HG03108 (cell line): Measurements from ENCODE around the gene RAB26.
"Not testable (repeated sequence)": the region's sequence is repeated elsewhere in the genome, so short reads cannot be mapped to it uniquely, and the experiment has no call there.

Experiments
- ATAC-seq: cut with Tn5 transposase; IDR thresholded peaks from one replicate; pipeline ENCODE4 v1.9.1; 2021; ENCODE audit warnings: moderate library complexity; ENCODE audit not compliant: unreplicated experiment

The RAB26 gene

DNA sequence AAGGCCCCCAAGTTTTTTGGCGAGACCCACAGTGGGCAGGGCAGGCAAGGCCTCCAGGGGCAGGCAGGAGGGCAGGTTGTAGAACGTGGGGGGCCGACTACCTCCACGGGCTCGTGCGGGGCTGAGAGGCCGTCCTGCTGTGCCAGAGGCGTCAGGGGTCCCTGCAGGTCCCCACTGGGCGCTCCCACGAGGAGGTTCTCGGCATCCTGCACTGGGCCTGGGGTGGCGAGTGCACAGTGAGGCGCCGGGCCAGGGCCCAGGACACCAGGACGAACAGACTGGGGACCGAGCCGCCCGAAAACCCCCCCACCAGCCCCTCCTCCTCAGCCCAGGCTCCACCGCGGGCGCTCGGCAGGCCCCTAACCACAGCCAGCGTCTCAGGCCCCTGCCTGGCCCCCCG, 32.0 kb upstream of the RAB26 start:
- ATAC-seq: not testable (repeated sequence)

GRCh38 chr16:2117341-2117740, 31.1 kb upstream of the RAB26 start:
- ATAC-seq: not testable (repeated sequence)

- ATAC-seq: not testable (repeated sequence)
These were observed 30.3 kb upstream of the RAB26 start for GRCh38 chr16:2117960-2118722.

DNA sequence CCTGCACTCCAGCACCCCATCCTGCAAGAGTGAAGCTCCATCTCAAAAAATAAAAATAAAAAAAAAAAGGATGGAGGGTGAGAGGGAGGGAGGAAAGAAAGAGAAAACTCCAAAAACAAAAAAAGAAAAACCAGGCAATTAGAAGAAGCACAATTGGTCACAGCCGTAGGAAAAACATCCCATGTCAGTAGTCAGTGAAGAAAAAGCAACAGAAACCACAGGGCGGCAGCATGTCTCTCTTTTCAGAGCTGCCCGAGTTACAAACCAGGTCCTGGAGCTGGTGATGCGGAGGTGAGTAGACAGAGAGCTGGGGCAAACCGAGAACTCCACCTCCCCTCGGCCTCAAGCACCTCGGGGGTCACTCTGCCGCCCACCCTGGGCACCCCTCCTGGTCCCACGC, 27.1 kb upstream of the RAB26 start:
- not testable (repeated sequence) for ATAC-seq

- ATAC-seq: no peak
These were observed 26.6 kb upstream of the RAB26 start for GRCh38 chr16:2121853-2122252.

DNA sequence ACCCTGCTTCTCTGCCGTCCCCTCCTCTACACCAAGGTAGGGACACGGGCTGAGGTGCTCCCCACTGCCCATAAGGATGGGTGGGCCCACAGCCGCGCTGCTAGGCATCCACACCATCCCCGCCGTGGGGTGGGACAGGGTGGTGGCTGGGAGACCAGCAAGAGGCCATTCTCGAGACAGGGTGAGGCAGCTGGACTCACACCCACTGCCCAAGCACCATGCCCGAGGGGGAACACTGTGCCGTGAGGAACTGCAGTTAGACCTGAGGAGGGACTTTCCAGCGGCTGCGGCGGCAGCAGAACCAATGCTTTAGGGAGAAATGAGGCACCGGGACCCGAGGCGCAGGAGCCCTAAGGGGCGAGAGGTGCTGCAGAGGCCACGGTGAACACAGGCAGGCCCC, 26.0 kb upstream of the RAB26 start:
- ATAC-seq: no peak

GRCh38 chr16:2122934-2123683, 25.3 kb upstream of the RAB26 start:
- not testable (repeated sequence) for ATAC-seq

- not testable (repeated sequence) for ATAC-seq
These were observed 24.6 kb upstream of the RAB26 start for GRCh38 chr16:2123706-2124376.

DNA sequence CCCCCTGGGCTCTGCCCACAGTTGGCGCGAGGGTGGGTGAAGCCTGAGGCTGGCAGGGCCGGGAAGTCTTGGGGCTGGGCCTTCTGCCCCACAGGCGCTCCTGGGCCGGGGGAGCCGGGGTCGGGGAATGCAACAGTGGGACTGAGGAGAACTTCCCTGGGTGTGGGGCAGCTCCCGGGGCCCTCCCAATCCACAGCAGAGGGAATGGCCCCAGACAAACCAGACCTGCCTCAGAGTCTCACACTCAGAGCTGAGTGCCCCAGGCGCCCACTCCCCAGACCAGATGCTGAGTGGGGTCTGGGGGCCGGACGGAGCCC, 24.1 kb upstream of the RAB26 start:
- not testable (repeated sequence) for ATAC-seq

- ATAC-seq: not testable (repeated sequence)
These were observed 23.6 kb upstream of the RAB26 start for GRCh38 chr16:2124694-2125444.

- ATAC-seq: not testable (repeated sequence)
These were observed 22.8 kb upstream of the RAB26 start for GRCh38 chr16:2125609-2126008.

DNA sequence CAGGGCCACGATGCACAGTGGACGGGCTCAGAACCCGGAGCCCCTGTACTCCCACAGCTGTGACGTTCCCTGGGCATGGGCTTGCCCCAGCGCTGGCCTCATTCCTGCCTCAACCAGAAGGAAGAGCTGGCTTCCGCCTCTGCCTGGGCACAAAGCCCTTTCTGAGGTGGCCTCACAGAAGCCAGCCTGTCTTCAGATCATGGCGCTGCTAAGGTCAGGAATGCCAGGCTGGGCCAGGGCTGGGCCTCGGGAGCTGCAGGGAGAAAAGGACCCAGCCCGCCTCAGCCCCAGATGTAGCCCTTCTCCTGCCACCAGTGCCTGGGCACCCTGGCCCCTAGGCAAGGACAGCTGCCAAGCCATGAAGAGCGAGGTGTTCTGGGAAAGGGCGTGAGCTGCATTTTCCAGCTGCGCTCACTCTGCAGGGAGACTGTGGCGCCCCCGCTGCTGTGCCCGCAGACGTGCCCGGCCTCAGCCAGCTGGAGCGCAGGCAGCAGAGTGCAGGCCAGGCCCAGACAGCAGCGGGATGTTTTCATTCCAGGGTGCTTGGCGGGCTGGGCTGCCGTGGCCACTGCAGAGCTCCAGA, 22.2 kb upstream of the RAB26 start:
- not testable (repeated sequence) for ATAC-seq

GRCh38 chr16:2126928-2127556, 21.4 kb upstream of the RAB26 start:
- not testable (repeated sequence) for ATAC-seq

DNA sequence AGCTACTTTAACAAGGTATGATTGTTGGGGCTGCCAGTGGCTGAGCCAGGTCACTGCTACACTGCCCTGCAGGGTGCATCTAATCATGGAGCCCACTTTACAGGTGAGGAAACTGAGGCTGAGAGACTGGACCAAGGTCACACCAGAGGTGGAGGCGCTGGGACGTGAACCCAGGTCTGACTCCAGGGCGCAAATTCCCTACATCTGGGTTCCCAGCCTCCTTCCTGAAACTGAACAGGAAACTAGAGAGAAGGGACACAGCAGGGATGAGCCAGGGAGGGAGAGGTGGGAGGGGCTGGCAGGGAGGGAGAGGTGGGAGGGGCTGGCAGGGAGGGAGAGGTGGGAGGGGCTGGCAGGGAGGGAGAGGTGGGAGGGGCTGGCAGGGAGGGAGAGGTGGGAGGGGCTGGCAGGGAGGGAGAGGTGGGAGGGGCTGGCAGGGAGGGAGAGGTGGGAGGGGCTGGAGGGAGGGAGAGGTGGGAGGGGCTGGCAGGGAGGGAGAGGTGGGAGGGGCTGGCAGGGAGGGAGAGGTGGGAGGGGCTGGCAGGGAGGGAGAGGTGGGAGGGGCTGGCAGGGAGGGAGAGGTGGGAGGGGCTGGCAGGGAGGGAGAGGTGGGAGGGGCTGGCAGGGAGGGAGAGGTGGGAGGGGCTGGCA, 20.7 kb upstream of the RAB26 start:
- not testable (repeated sequence) for ATAC-seq

GRCh38 chr16:2129251-2129650, 19.2 kb upstream of the RAB26 start:
- not testable (repeated sequence) for ATAC-seq

GRCh38 chr16:2129890-2130447, 18.5 kb upstream of the RAB26 start:
- not testable (repeated sequence) for ATAC-seq

GRCh38 chr16:2133797-2134196, 14.6 kb upstream of the RAB26 start:
- ATAC-seq: not testable (repeated sequence)

GRCh38 chr16:2135071-2135470, 13.4 kb upstream of the RAB26 start:
- ATAC-seq: not testable (repeated sequence)

DNA sequence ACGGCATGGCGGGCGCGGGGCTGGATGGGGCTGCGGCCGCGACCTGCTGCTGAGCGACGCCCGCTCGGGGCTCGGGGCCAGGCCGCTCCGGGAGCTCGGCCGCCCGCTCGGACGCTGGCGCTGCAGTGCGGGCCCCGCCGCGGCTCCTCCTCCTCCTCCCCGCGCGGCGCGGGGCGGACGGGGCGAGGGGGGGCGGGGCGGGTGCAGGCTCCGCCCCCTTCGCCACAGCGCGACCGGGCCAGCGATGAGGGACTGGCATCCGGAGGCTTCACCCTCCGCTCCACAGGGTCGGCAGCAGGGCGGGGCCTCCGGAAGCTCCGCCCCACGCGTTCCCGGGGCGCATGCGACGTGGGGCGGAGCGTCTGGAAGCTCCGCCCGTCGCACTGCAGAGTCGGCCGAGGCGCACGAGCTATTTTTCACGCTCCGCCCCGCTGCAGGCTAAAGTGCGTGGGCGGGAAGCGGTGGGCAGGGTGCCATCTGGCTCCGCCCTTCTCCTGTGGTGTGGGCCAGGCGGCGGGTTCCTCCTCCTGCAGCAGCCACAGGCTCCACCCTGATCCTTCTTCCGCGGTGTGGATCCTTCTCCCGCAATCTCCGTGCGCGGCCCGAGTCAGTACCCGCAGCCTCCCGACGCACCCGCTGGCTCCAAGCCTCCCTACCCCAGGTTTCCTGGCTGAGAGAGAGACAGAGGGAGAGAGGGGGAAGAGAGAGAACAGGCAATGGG, 12.5 kb upstream of the RAB26 start, which contains the start of gene PKD1:
Gene PKD1 (minus strand): TSS at position 129 of the 721 bp plus-strand sequence. CDS start 209 bp downstream, outside the sequence.
- ATAC-seq: not testable (repeated sequence)
